Stimulated activated CD8-positive, alpha-beta memory T cell treated with anti-CD3 and anti-CD28 coated beads, Interleukin-2, amount 100 ng/mL, for 1 hour (primary cell): Measurements from ENCODE around the gene CRACR2A.

Experiments
- DNase-seq, 2 donors: peaks; one replicate each; pipeline ENCODE4 v3.0.0-alpha.2; 2020; ENCODE audit warnings: low read depth in 2 of 2

Gene CRACR2A

GRCh38 chr12:3565985-3566384 lies 186.9 kb downstream of the CRACR2A start:
- DNase-seq = no peak
